Activated naive CD4-positive, alpha-beta T cell treated with anti-CD3 and anti-CD28 coated beads, Interleukin-2, amount 10 ng/mL, durations not matched to agents 7 days and 5 days (primary cell): ENCODE data around the gene GPT2.

ENCODE experiments used
- CTCF ChIA-PET: fragments of 350-600 bp; sonication (Branson Sonifier 250); formaldehyde crosslinking; loops from one replicate; lab custom pipeline; 2021; ENCODE audit warnings: antibody characterized with exemption; lab: Charles Lee
- DNase-seq: peaks from one replicate; pipeline ENCODE4 v3.0.0-alpha.2; 2020
- H3K27ac Mint-ChIP-seq: one replicate; pipeline ENCODE4 v1.8.0; 2021; ENCODE audit warnings: mild to moderate bottlenecking, moderate library complexity, mixed read lengths
- H3K27me3 Mint-ChIP-seq: one replicate; pipeline ENCODE4 v1.8.0; 2021; ENCODE audit warnings: mild to moderate bottlenecking, mixed read lengths
- H3K36me3 Mint-ChIP-seq: one replicate; pipeline ENCODE4 v1.8.0; 2021; ENCODE audit warnings: mixed read lengths
- H3K4me1 Mint-ChIP-seq: one replicate; pipeline ENCODE4 v1.8.0; 2021; ENCODE audit warnings: mixed read lengths
- H3K4me3 Mint-ChIP-seq: one replicate; pipeline ENCODE4 v1.8.0; 2021; ENCODE audit warnings: mild to moderate bottlenecking, moderate library complexity, mixed read lengths
- H3K9me3 Mint-ChIP-seq: one replicate; pipeline ENCODE4 v1.8.0; 2021; ENCODE audit warnings: mixed read lengths

GPT2 gene

GRCh38 chr16:46896314-46896968 is 12.3 kb downstream of the GPT2 start:
- Mint-ChIP-seq H3K36me3 (peaks cover 3% of the 10 kb centered on the region), H3K27ac (no peak overlapping the region), H3K4me1 (no peaks in the 10 kb centered on the region), H3K4me3 (no peak overlapping the region), H3K9me3 (no peaks in the 10 kb centered on the region), H3K27me3 (no peaks in the 10 kb centered on the region)
- CTCF ChIA-PET, result interaction anchor here (0.9 to 1.1 kb wide), 2 partner anchors 13 to 39 kb away, joined by 3 to 4 read pairs; no protein-coding TSS in a partner anchor
- DNase-seq, result no peak

GRCh38 chr16:46897471-46897870 is 13.3 kb downstream of the GPT2 start:
- no peak overlapping the region for H3K4me3 Mint-ChIP-seq
- no peaks in the 10 kb centered on the region for H3K9me3 Mint-ChIP-seq
- CTCF ChIA-PET, result no interaction called here
- no peaks in the 10 kb centered on the region for H3K4me1 Mint-ChIP-seq
- H3K36me3 Mint-ChIP-seq, result peaks cover 3% of the 10 kb centered on the region
- no peaks in the 10 kb centered on the region for H3K27me3 Mint-ChIP-seq
- no peak for DNase-seq
- no peak overlapping the region for H3K27ac Mint-ChIP-seq

GRCh38 chr16:46898006-46898405 is 13.8 kb downstream of the GPT2 start:
- CTCF ChIA-PET, result interaction anchor here (3.8 kb wide), 1 partner anchor 44 kb away, joined by 13 read pairs; no protein-coding TSS in a partner anchor
- Mint-ChIP-seq H3K27me3 (no peaks in the 10 kb centered on the region), H3K36me3 (peaks cover 3% of the 10 kb centered on the region), H3K27ac (no peak overlapping the region), H3K4me1 (no peaks in the 10 kb centered on the region), H3K4me3 (no peak overlapping the region), H3K9me3 (no peaks in the 10 kb centered on the region)
- DNase-seq, result no peak

GRCh38 chr16:46899443-46900143 is 15.4 kb downstream of the GPT2 start:
- no peak for DNase-seq
- Mint-ChIP-seq H3K4me1 (no peaks in the 10 kb centered on the region), H3K27ac (no peak overlapping the region), H3K27me3 (no peaks in the 10 kb centered on the region), H3K36me3 (peaks cover 3% of the 10 kb centered on the region), H3K9me3 (no peaks in the 10 kb centered on the region), H3K4me3 (no peak overlapping the region)
- CTCF ChIA-PET, result interaction anchor here (0.6 to 3.8 kb wide), 3 partner anchors 10 to 46 kb away, joined by 3 to 13 read pairs (median 13); no protein-coding TSS in a partner anchor

GRCh38 chr16:46900455-46901235 is 16.5 kb downstream of the GPT2 start:
- Mint-ChIP-seq H3K36me3 (peaks cover 3% of the 10 kb centered on the region), H3K27me3 (no peaks in the 10 kb centered on the region), H3K4me1 (no peaks in the 10 kb centered on the region), H3K9me3 (no peaks in the 10 kb centered on the region), H3K27ac (no peak overlapping the region), H3K4me3 (no peak overlapping the region)
- DNase-seq, result no peak
- CTCF ChIA-PET, result interaction anchor here (2.5 to 3.8 kb wide), 2 partner anchors 9 to 47 kb away, joined by 13 read pairs; no protein-coding TSS in a partner anchor

GRCh38 chr16:46901709-46902108 is 17.5 kb downstream of the GPT2 start:
- no peak for DNase-seq
- H3K36me3 Mint-ChIP-seq, result peaks cover 3% of the 10 kb centered on the region
- no peaks in the 10 kb centered on the region for H3K9me3 Mint-ChIP-seq
- H3K4me3 Mint-ChIP-seq, result no peak overlapping the region
- no peak overlapping the region for H3K27ac Mint-ChIP-seq
- H3K4me1 Mint-ChIP-seq, result no peaks in the 10 kb centered on the region
- CTCF ChIA-PET, result interaction anchor here (2.5 to 3.8 kb wide), 2 partner anchors 8 to 48 kb away, joined by 13 read pairs; no protein-coding TSS in a partner anchor
- H3K27me3 Mint-ChIP-seq, result no peaks in the 10 kb centered on the region

GRCh38 chr16:46903255-46903905 is 19.2 kb downstream of the GPT2 start:
- H3K27ac Mint-ChIP-seq, result no peak overlapping the region
- no peak overlapping the region for H3K4me3 Mint-ChIP-seq
- CTCF ChIA-PET, result interaction anchor here (10.5 kb wide), 1 partner anchor 50 kb away, joined by 127 read pairs; no protein-coding TSS in a partner anchor
- no peaks in the 10 kb centered on the region for H3K9me3 Mint-ChIP-seq
- peaks cover under 1% of the 10 kb centered on the region for H3K4me1 Mint-ChIP-seq
- H3K36me3 Mint-ChIP-seq, result peaks cover 3% of the 10 kb centered on the region
- H3K27me3 Mint-ChIP-seq, result no peaks in the 10 kb centered on the region
- DNase-seq, result no peak

- Mint-ChIP-seq H3K27ac (no peak overlapping the region), H3K27me3 (no peaks in the 10 kb centered on the region), H3K36me3 (peaks cover 3% of the 10 kb centered on the region), H3K9me3 (no peaks in the 10 kb centered on the region), H3K4me1 (peaks cover 7% of the 10 kb centered on the region), H3K4me3 (no peak overlapping the region)
- DNase-seq, result no peak
- CTCF ChIA-PET, result interaction anchor here (10.5 kb wide), 1 partner anchor 51 kb away, joined by 127 read pairs; no protein-coding TSS in a partner anchor
Observed at GRCh38 chr16:46904471-46904870, 20.3 kb downstream of the GPT2 start.

GRCh38 chr16:46906360-46907060 is 22.3 kb downstream of the GPT2 start:
- CTCF ChIA-PET, result interaction anchor here (2.2 to 10.5 kb wide), 4 partner anchors 23 to 232 kb away, joined by 11 to 127 read pairs (median 32); partner anchors contain the start of gene GPT2
- no peak overlapping the region for H3K4me3 Mint-ChIP-seq
- no peaks in the 10 kb centered on the region for H3K9me3 Mint-ChIP-seq
- H3K27ac Mint-ChIP-seq, result no peak overlapping the region
- no peaks in the 10 kb centered on the region for H3K27me3 Mint-ChIP-seq
- H3K4me1 Mint-ChIP-seq, result peaks cover 13% of the 10 kb centered on the region
- peaks cover 1% of the 10 kb centered on the region for H3K36me3 Mint-ChIP-seq
- DNase-seq, result no peak

GRCh38 chr16:46907061-46907774 is 23.1 kb downstream of the GPT2 start:
- Mint-ChIP-seq H3K36me3 (peaks cover 1% of the 10 kb centered on the region), H3K4me3 (no peak overlapping the region), H3K27me3 (no peaks in the 10 kb centered on the region), H3K4me1 (peaks cover 13% of the 10 kb centered on the region), H3K9me3 (no peaks in the 10 kb centered on the region), H3K27ac (no peak overlapping the region)
- CTCF ChIA-PET, result interaction anchor here (0.6 to 10.5 kb wide), 6 partner anchors 23 to 233 kb away, joined by 3 to 127 read pairs (median 12); partner anchors contain the start of gene GPT2
- DNase-seq, result no peak

GRCh38 chr16:46908540-46909372 is 24.6 kb downstream of the GPT2 start:
- peaks cover 13% of the 10 kb centered on the region for H3K4me1 Mint-ChIP-seq
- no peaks in the 10 kb centered on the region for H3K9me3 Mint-ChIP-seq
- no peak overlapping the region for H3K27ac Mint-ChIP-seq
- H3K4me3 Mint-ChIP-seq, result no peak overlapping the region
- peaks cover 1% of the 10 kb centered on the region for H3K36me3 Mint-ChIP-seq
- no peaks in the 10 kb centered on the region for H3K27me3 Mint-ChIP-seq
- peak; percentile 75 for DNase-seq
- CTCF ChIA-PET, result interaction anchor here (0.7 to 10.5 kb wide), 20 partner anchors 8 to 248 kb away, joined by 3 to 127 read pairs (median 4); partner anchors contain the start of gene GPT2

- H3K36me3 Mint-ChIP-seq, result peaks cover 1% of the 10 kb centered on the region
Observed at GRCh38 chr16:46911038-46911437, 26.9 kb downstream of the GPT2 start.

More at GRCh38 chr16:46911038-46911437, 26.9 kb downstream of the GPT2 start:
- CTCF ChIA-PET, result interaction anchor here (1.0 to 10.5 kb wide), 3 partner anchors 13 to 236 kb away, joined by 3 to 127 read pairs (median 51); no protein-coding TSS in a partner anchor
- Mint-ChIP-seq H3K27ac (no peak overlapping the region), H3K4me1 (peaks cover 13% of the 10 kb centered on the region), H3K27me3 (no peaks in the 10 kb centered on the region), H3K4me3 (no peak overlapping the region), H3K9me3 (no peaks in the 10 kb centered on the region)
- DNase-seq, result no peak
